GM12878 (cell line): ENCODE data around the gene IGFBP2. TPM values are rescaled to one million over a fixed set of nuclear protein-coding genes. Genes with fewer than 3 reads are reported as not detected.

Experiments
- ATAC-seq: fragments of 200-7000 bp; cut with Tn5 transposase; 3 replicates; pipeline ENCODE4 v1.9.1; 2020; ENCODE audit warnings: mild to moderate bottlenecking, moderate library complexity
- BruUV-seq: library from RNA; stranded (reverse); fragments of 400-500 nt; replicated peaks from 2 replicates; lab custom pipeline; 2021; lab: Mats Ljungman, UMichigan
- CTCF ChIA-PET: fragments of 300-600 bp; sonication (Branson Sonifier 250); formaldehyde crosslinking; extraction: SDS; loops from one replicate; lab custom pipeline; 2021; ENCODE audit warnings: inconsistent platforms; lab: Yijun Ruan, JAX
- POLR2A ChIA-PET: fragments of 350-600 bp; formaldehyde crosslinking; extraction: SDS; loops from one replicate; lab custom pipeline; 2021; ENCODE audit warnings: inconsistent platforms; lab: Charles Lee
- RAD21 ChIA-PET: fragments of 300-600 bp; sonication (Branson Sonifier 250); formaldehyde crosslinking; loops from one replicate; lab custom pipeline; 2023; ENCODE audit warnings: antibody characterized with exemption; ENCODE audit not compliant: unreplicated experiment; lab: Charles Lee
- SMC1A ChIA-PET: fragments of 300-600 bp; sonication (Branson Sonifier 250); formaldehyde crosslinking; loops from one replicate; lab custom pipeline; 2023; ENCODE audit not compliant: unreplicated experiment, uncharacterized antibody; lab: Charles Lee
- DNase-seq: peaks from one replicate; pipeline ENCODE4 v3.0.0-alpha.2; 2011; ENCODE audit warnings: low read depth, low spot score
- FAIRE-seq: peaks from 3 replicates; lab custom pipeline; 2011; peaks lifted over from hg19 to GRCh38; lab: Jason Lieb, UNC
- H2AFZ ChIP-seq: 2 replicates; pipeline ENCODE4 v1.6.0; 2011; ENCODE audit warnings: low read depth, low read length, control low read depth; ENCODE audit not compliant: control insufficient read depth
- H3K27ac ChIP-seq: 2 replicates; pipeline ENCODE4 v1.5.1; 2011; ENCODE audit warnings: control low read depth; ENCODE audit not compliant: control insufficient read depth, insufficient read depth
- H3K27me3 ChIP-seq, 2 experiments: replicated peaks in 1 of 2; 2 replicates each; pipeline versions ENCODE4 v1.6.0 to v1.6.1; 2011; ENCODE audit warnings: low read length in 1 of 2; ENCODE audit not compliant: control insufficient read depth in 2 of 2, insufficient read depth in 2 of 2
- H3K36me3 ChIP-seq, 2 experiments: 2 replicates each; pipeline ENCODE4 v1.5.1; 2011; ENCODE audit warnings: low read length in 1 of 2; ENCODE audit not compliant: control insufficient read depth in 2 of 2, insufficient read depth in 2 of 2
- H3K4me1 ChIP-seq: 2 replicates; pipeline ENCODE4 v1.6.1; 2011; ENCODE audit warnings: mild to moderate bottlenecking, low read length, moderate library complexity, mixed read lengths; ENCODE audit not compliant: control insufficient read depth, insufficient read depth
- H3K4me2 ChIP-seq: 2 replicates; pipeline ENCODE4 v1.6.0; 2011; ENCODE audit warnings: control low read depth; ENCODE audit not compliant: control insufficient read depth, insufficient read depth
- H3K4me3 ChIP-seq: fragments of 200-600 bp; sonication (generic); 2 replicates; pipeline ENCODE4 v1.5.1; 2016
- H3K79me2 ChIP-seq: 2 replicates; pipeline ENCODE4 v1.6.0; 2011; ENCODE audit warnings: low read length; ENCODE audit not compliant: control insufficient read depth, insufficient read depth
- H3K9ac ChIP-seq: 2 replicates; pipeline ENCODE4 v1.8.0; 2011; ENCODE audit warnings: low read length, control low read depth, mixed read lengths; ENCODE audit not compliant: control insufficient read depth, insufficient read depth
- H3K9me3 ChIP-seq: replicated peaks from 3 replicates; pipeline ENCODE4 v1.5.1; 2011; ENCODE audit warnings: mild to moderate bottlenecking, low read length; ENCODE audit not compliant: control insufficient read depth, insufficient read depth
- H4K20me1 ChIP-seq: 2 replicates; pipeline ENCODE4 v1.6.0; 2011; ENCODE audit not compliant: control insufficient read depth, insufficient read depth
- CREM ChIP-seq: IDR thresholded peaks from 2 replicates; pipeline ENCODE4 v1.6.1; 2014; ENCODE audit warnings: antibody characterized with exemption, low read depth
- NFYB ChIP-seq: IDR thresholded peaks from 2 replicates; pipeline ENCODE4 v1.6.1; 2011; ENCODE audit warnings: low read depth, mild to moderate bottlenecking, low read length, improper control_type of control experiment, moderate library complexity; ENCODE audit not compliant: insufficient read depth
- NR2F1 ChIP-seq: fragments of 450-650 bp; conservative IDR thresholded peaks from 2 replicates; pipeline ENCODE4 v1.6.1; 2017; ENCODE audit warnings: mild to moderate bottlenecking
- SRF ChIP-seq, 2 experiments: IDR thresholded peaks; 2 replicates each; pipeline ENCODE4 v1.6.1; 2011; ENCODE audit warnings: low read depth in 2 of 2, low read length in 2 of 2, mild to moderate bottlenecking in 1 of 2, moderate library complexity in 1 of 2
- ZNF687 ChIP-seq: fragments of 450-650 bp; IDR thresholded peaks from 2 replicates; pipeline ENCODE4 v1.6.1; 2017; ENCODE audit warnings: mild to moderate bottlenecking, moderate library complexity
- WGBS: methylation state at CpG from one replicate; pipeline ENCODE4 v1.1.6; 2016; ENCODE audit warnings: low lambda C conversion rate; ENCODE audit not compliant: insufficient replicate concordance, insufficient coverage; ENCODE audit errors: missing lambda C conversion rate; 5-methylcytosine and 5-hydroxymethylcytosine counted together
- in situ Hi-C: fragments of 300-500 bp; cut with MboI; formaldehyde crosslinking; loops from 9 replicates; pipeline ENCODE4 v1.14.3; 2018; ENCODE audit warnings: mixed read lengths
- intact Hi-C: fragments of 100-400 bp; cut with micrococcal nuclease; formaldehyde crosslinking; loops from one replicate; pipeline ENCODE4 v1.14.2; 2022; ENCODE audit not compliant: unreplicated experiment
- polyA plus RNA-seq, 11 experiments: library from polyadenylated mRNA; depleted of rRNA in 4 of 11; unstranded in 6 of 11; stranded (reverse) in 5 of 11; fragments of >200 nt; fragmentation: Nextera tagmentation in 4 of 11; fragmentation: Illumina TruSeq in 1 of 11; extraction: Ambion mirVana in 4 of 11; extraction: Trizol in 1 of 11; gene quantifications; 1 replicate in 1 of 11; 2 replicates in 10 of 11; pipeline versions ENCODE4 v1.2.1 to v1.2.3, GENCODE V29; 2011 to 2016; ENCODE audit warnings: inconsistent platforms in 2 of 11, missing spikeins in 2 of 11, low read depth in 1 of 11
- total RNA-seq, 4 experiments: library from RNA; depleted of rRNA in 3 of 4; stranded (reverse); fragments of >200 nt in 3 of 4; fragmentation: Illumina TruSeq in 1 of 4; extraction: Trizol in 1 of 4; gene quantifications; 2 replicates each; pipeline versions ENCODE4 v1.2.1 to v1.2.3, GENCODE V29; 2013 to 2021

Gene IGFBP2
- total and polyA plus RNA-seq, 10 of the 15 experiments (the other 5 are each of a cell fraction or from before 2014, with no cell fraction given) = 0.11 to 1.5 (median 0.38) TPM; not detected in 5

- TF ChIP-seq CREM (no peak), NFYB (no peak), ZNF687 (no peak)
Measured at GRCh38 chr2:216591480-216591879, 41.7 kb upstream of the IGFBP2 start (continued).

GRCh38 chr2:216594081-216594480, 39.1 kb upstream of the IGFBP2 start:
- Histone ChIP-seq H3K9me3 (no peaks in the 10 kb centered on the region), H3K4me1 (no peaks in the 10 kb centered on the region), H4K20me1 (no peaks in the 10 kb centered on the region), H2AFZ (no peak overlapping the region), H3K27ac (no peak overlapping the region), H3K79me2 (no peaks in the 10 kb centered on the region), H3K4me3 (no peak overlapping the region), H3K4me2 (no peak overlapping the region), H3K9ac (no peak overlapping the region), H3K27me3 (no peaks in the 10 kb centered on the region; a peak in 2 of 4 replicates), H3K36me3 (no peaks in the 10 kb centered on the region)
- SMC1A ChIA-PET = no interaction called here
- CTCF ChIA-PET = interaction anchor here (0.7 to 1.5 kb wide), 2 partner anchors 10 to 28 kb away, joined by 3 to 4 read pairs; no protein-coding TSS in a partner anchor
- WGBS = 26% methylated on average over 1 of the region's 1 CpG
- DNase-seq = no peak
- no peak for FAIRE-seq
- BruUV-seq = no TSS peak
- POLR2A ChIA-PET = no interaction called here
- in situ Hi-C loops = no loop called here
- no peak for ATAC-seq
- no peak for TF ChIP-seq NR2F1
- TF ChIP-seq SRF (IDR thresholded peaks at IDR 0.05; ENCODE audit: low read depth in 2 of 2, low read length in 2 of 2) = no peak
- intact Hi-C loops = loop anchor here (5.0 kb wide), 1 partner anchor 77 kb away; no protein-coding TSS in a partner anchor
- RAD21 ChIA-PET = no interaction called here
